ENCODE measurements around the gene ABHD3. TPM values are rescaled to one million over a fixed set of nuclear protein-coding genes. Genes with fewer than 3 reads are reported as not detected.

ABHD3 gene
- total RNA-seq, 1 experiment from 2014 or later = 45.4 TPM

GRCh38 chr18:21700528-21701075, 4.0 kb downstream of the ABHD3 start:
- Histone ChIP-seq H3K27ac (ENCODE audit: low read depth, low read length, poor library complexity, severe bottlenecking) (no peak overlapping the region), H3K4me3 (ENCODE audit: low read depth, low read length, poor library complexity, severe bottlenecking) (no peak overlapping the region), H3K9me3 (ENCODE audit: low read depth, low read length, poor library complexity, severe bottlenecking) (peaks cover under 1% of the 10 kb centered on the region), H3K4me1 (ENCODE audit: insufficient read depth, low read length, poor library complexity, severe bottlenecking) (peaks cover 7% of the 10 kb centered on the region), H3K36me3 (ENCODE audit: insufficient read depth, low read length, poor library complexity, severe bottlenecking) (peaks cover 35% of the 10 kb centered on the region), H3K27me3 (replicated peaks; ENCODE audit: insufficient read depth, low read depth, low read length, poor library complexity) (no peaks in the 10 kb centered on the region)
- no peak for TF ChIP-seq EZH2 (IDR thresholded peaks at IDR 0.05; ENCODE audit: borderline replicate concordance, low read depth, low read length, poor library complexity, severe bottlenecking)
- TF ChIP-seq, protein P1, sequence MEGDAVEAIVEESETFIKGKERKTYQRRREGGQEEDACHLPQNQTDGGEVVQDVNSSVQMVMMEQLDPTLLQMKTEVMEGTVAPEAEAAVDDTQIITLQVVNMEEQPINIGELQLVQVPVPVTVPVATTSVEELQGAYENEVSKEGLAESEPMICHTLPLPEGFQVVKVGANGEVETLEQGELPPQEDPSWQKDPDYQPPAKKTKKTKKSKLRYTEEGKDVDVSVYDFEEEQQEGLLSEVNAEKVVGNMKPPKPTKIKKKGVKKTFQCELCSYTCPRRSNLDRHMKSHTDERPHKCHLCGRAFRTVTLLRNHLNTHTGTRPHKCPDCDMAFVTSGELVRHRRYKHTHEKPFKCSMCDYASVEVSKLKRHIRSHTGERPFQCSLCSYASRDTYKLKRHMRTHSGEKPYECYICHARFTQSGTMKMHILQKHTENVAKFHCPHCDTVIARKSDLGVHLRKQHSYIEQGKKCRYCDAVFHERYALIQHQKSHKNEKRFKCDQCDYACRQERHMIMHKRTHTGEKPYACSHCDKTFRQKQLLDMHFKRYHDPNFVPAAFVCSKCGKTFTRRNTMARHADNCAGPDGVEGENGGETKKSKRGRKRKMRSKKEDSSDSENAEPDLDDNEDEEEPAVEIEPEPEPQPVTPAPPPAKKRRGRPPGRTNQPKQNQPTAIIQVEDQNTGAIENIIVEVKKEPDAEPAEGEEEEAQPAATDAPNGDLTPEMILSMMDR (conservative IDR thresholded peaks at IDR 0.05; ENCODE audit: low read depth, low read length) = no peak
- POLR2A ChIA-PET (ENCODE audit: low non-redundant PET) = no interaction called here
- CTCF ChIA-PET = no interaction called here
- no TSS peak for BruUV-seq (replicated peaks)
- no peak for DNase-seq (ENCODE audit: low spot score)
- intact Hi-C loops (cut with micrococcal nuclease; ENCODE audit: unreplicated experiment) = loop anchor here (5.0 kb wide), 1 partner anchor 88 kb away; the partner anchor contains the start of gene SNRPD1

- no peaks in the 10 kb centered on the region for H3K27me3 ChIP-seq (replicated peaks; ENCODE audit: insufficient read depth, low read depth, low read length, poor library complexity)
- no peak overlapping the region for H3K4me3 ChIP-seq (ENCODE audit: low read depth, low read length, poor library complexity, severe bottlenecking)
- no TSS peak for BruUV-seq (replicated peaks)
- ChIA-PET CTCF (no interaction called here), POLR2A (ENCODE audit: low non-redundant PET) (no interaction called here)
- TF ChIP-seq, protein P1 (conservative IDR thresholded peaks at IDR 0.05; ENCODE audit: low read depth, low read length) = no peak
- peaks cover 6% of the 10 kb centered on the region for H3K9me3 ChIP-seq (ENCODE audit: low read depth, low read length, poor library complexity, severe bottlenecking)
- no peak overlapping the region for H3K27ac ChIP-seq (ENCODE audit: low read depth, low read length, poor library complexity, severe bottlenecking)
- H3K36me3 ChIP-seq (ENCODE audit: insufficient read depth, low read length, poor library complexity, severe bottlenecking) = peaks cover 46% of the 10 kb centered on the region
- intact Hi-C loops (cut with micrococcal nuclease; ENCODE audit: unreplicated experiment) = loop anchor here (5.0 kb wide), 1 partner anchor 36 kb away; no protein-coding TSS in a partner anchor
- H3K4me1 ChIP-seq (ENCODE audit: insufficient read depth, low read length, poor library complexity, severe bottlenecking) = no peaks in the 10 kb centered on the region
- DNase-seq (ENCODE audit: low spot score) = no peak
These were observed 11.3 kb downstream of the ABHD3 start for GRCh38 chr18:21693322-21693721.

DNA sequence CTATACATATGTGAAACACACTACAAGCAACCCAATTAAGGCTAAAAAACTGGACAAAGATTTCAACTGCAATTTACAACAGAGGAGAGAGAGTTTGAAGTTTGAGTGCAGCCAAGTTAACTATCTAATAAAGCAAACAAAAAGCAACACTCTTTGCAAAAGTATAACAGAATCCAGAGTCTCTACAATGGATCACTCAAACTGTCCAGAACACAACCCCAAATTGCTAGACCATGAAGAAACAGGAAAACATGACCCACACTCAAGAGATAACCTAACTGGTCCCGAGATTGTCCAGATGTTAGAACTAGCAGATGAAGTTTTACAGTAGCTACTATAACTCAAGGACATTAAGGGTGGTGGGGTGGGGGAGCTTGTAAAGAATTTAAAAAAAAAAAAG, 14.8 kb downstream of the ABHD3 start:
- no peak for DNase-seq (ENCODE audit: low spot score)
- H3K4me3 ChIP-seq (ENCODE audit: low read depth, low read length, poor library complexity, severe bottlenecking) = no peak overlapping the region
- TF ChIP-seq, protein P1 (conservative IDR thresholded peaks at IDR 0.05; ENCODE audit: low read depth, low read length) = no peak
- no peak for TF ChIP-seq EZH2 (IDR thresholded peaks at IDR 0.05; ENCODE audit: borderline replicate concordance, low read depth, low read length, poor library complexity, severe bottlenecking)
- peaks cover 6% of the 10 kb centered on the region for H3K9me3 ChIP-seq (ENCODE audit: low read depth, low read length, poor library complexity, severe bottlenecking)
- no peaks in the 10 kb centered on the region for H3K27me3 ChIP-seq (replicated peaks; ENCODE audit: insufficient read depth, low read depth, low read length, poor library complexity)
- ChIA-PET CTCF (no interaction called here), POLR2A (ENCODE audit: low non-redundant PET) (no interaction called here)
- intact Hi-C loops (cut with micrococcal nuclease; ENCODE audit: unreplicated experiment) = loop anchor here (5.0 kb wide), 1 partner anchor 32 kb away; no protein-coding TSS in a partner anchor
- H3K27ac ChIP-seq (ENCODE audit: low read depth, low read length, poor library complexity, severe bottlenecking) = no peak overlapping the region
- H3K36me3 ChIP-seq (ENCODE audit: insufficient read depth, low read length, poor library complexity, severe bottlenecking) = peaks cover 36% of the 10 kb centered on the region
- H3K4me1 ChIP-seq (ENCODE audit: insufficient read depth, low read length, poor library complexity, severe bottlenecking) = peaks cover 7% of the 10 kb centered on the region
- BruUV-seq (replicated peaks) = no TSS peak

Data from A673 (cell line).